ENCODE results near the gene TUBA1C. TPM values are rescaled to one million over a fixed set of nuclear protein-coding genes. Genes with fewer than 3 reads are reported as not detected.
"Not testable (repeated sequence)": the region's sequence is repeated elsewhere in the genome, so short reads cannot be mapped to it uniquely, and the experiment has no call there.

TUBA1C gene
- total and polyA plus RNA-seq, 12 donors: 30.1 to 292 (median 93.3) TPM

DNA sequence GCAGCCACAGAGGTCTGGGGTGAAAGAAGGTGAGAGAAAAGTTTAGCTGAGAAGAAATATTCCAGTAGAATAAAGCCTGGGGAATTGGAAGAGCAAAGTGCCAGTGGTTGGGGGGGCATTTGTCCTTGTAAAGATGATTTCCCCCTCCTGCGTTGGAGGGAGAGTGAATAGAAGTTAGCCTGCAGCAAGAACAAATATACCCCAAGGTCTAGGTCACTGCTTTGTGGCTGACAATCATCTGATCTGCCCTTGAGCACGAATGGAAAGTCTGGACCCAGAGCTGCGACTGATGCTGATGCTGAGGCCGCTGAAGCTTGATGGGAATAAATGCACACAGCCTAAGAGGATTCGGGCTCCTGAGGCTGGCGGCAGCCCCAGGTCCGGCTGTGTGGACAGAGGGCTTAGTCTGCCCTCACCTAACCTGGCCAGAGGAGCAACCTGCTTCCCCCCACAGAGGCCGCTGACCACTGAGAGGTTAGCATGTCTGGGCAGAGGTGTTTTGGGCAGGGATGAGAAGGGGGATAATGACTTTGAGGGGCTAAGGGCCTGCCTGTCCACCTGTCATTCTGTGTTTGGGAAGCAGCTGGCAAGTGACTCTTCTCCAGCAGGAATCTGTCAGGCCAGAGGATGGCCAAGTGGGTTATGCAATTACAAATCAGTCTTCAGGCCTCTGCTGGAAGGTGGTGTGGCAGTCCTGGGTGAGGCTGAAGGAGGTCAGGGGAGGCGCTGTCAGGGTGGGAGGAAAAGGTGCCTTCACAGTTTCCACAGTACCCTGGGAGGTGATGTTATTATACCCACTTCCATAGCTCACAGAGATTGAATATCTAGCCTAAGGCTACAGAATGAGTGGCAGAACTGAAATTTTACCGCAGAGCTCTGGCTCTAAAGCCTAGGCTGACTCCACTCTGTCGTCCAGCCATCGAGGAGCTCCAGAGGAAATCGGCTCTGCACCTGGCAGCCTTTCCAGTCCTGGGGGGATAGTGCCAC is 11.7 kb downstream of the TUBA1C start:
- 54 to 69% (median 60%) methylated on average over 5 to 13 of the region's 13 CpGs for WGBS, 4 donors
- no peak overlapping the region for H3K4me3 ChIP-seq
- DNase-seq: no peak

DNA sequence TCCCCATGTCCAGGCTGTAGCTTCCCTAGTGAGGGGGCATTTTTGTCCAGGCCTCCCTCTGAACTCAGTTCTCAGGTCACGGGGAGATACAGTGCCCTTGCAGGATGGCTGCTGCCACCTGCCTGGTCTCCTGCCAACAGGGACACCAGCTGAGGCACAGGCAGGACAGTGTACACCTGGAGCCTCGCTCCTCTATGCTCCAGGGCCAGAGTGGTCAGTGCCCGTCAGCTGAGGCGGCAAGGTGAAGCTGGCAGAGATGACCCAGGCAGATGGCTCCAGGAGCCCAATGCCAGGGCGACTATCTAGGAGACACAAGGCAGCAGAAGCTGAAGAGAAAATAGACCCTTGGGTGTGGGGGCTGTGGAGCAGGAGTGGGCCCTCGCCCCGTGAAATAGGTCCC is 12.6 kb downstream of the TUBA1C start:
- DNase-seq: no peak
- H3K4me1 ChIP-seq (replicated peaks in 1 of 2): no peaks in the 10 kb centered on the region
- 89 to 98% (median 95%) methylated on average over 5 to 7 of the region's 7 CpGs for WGBS, 4 donors
- H3K9me3 ChIP-seq (replicated peaks in 1 of 3): no peaks in the 10 kb centered on the region
- H3K36me3 ChIP-seq (replicated peaks in 1 of 2): peaks cover 0 to 14% of the 10 kb centered on the region in 2 donors
- H3K27ac ChIP-seq: peak overlapping the region in 1 of 5 donors; percentile 30
- H3K4me3 ChIP-seq: no peak overlapping the region
- no peak for TF ChIP-seq POLR2A (IDR thresholded peaks at IDR 0.05)
- TF ChIP-seq, protein P1, sequence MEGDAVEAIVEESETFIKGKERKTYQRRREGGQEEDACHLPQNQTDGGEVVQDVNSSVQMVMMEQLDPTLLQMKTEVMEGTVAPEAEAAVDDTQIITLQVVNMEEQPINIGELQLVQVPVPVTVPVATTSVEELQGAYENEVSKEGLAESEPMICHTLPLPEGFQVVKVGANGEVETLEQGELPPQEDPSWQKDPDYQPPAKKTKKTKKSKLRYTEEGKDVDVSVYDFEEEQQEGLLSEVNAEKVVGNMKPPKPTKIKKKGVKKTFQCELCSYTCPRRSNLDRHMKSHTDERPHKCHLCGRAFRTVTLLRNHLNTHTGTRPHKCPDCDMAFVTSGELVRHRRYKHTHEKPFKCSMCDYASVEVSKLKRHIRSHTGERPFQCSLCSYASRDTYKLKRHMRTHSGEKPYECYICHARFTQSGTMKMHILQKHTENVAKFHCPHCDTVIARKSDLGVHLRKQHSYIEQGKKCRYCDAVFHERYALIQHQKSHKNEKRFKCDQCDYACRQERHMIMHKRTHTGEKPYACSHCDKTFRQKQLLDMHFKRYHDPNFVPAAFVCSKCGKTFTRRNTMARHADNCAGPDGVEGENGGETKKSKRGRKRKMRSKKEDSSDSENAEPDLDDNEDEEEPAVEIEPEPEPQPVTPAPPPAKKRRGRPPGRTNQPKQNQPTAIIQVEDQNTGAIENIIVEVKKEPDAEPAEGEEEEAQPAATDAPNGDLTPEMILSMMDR (IDR thresholded peaks at IDR 0.05): no peak
- no peaks in the 10 kb centered on the region for H3K27me3 ChIP-seq
- intact Hi-C loops (cut with DNase I): no loop called here

More for the DNA sequence above, 11.7 kb downstream of the TUBA1C start:
- peaks cover 0 to 21% of the 10 kb centered on the region in 2 donors for H3K36me3 ChIP-seq (replicated peaks in 1 of 2)
- TF ChIP-seq POLR2A (IDR thresholded peaks at IDR 0.05): no peak
- TF ChIP-seq, protein P1 (IDR thresholded peaks at IDR 0.05): no peak
- peak overlapping the region in 1 of 5 donors; percentile 30 for H3K27ac ChIP-seq
- intact Hi-C loops (cut with DNase I): no loop called here
- peaks cover 1 to 3% of the 10 kb centered on the region in 2 donors for H3K4me1 ChIP-seq (replicated peaks in 1 of 2)
- H3K9me3 ChIP-seq (replicated peaks in 1 of 3): no peaks in the 10 kb centered on the region
- H3K27me3 ChIP-seq: no peaks in the 10 kb centered on the region

DNA sequence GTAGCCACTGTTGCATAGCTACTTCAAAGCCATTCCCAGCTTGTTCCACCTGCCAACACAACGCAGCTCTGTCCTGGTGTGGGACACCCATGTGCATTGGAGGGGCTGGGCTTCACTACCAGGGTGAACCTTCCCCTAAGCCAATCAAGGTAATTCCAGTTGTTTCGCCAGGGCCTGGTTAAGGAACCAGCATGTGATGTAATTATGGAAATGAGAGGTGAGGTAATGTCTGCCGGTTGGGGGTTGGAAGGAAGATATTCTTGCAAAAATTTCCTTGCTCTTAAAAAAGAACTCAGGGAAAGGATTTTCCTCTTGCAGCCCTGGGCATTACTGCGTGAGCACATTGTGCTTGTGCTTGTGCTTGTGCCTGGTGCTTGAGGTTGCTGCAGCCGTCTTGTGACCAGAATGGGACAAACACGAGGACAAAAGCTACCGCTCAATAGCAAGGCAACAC is 14.9 kb downstream of the TUBA1C start:
- WGBS, 4 donors: 57 to 73% (median 71%) methylated on average over 7 of the region's 7 CpGs
- TF ChIP-seq, protein P1 (IDR thresholded peaks at IDR 0.05): no peak
- no peak for TF ChIP-seq POLR2A (IDR thresholded peaks at IDR 0.05)

DNA sequence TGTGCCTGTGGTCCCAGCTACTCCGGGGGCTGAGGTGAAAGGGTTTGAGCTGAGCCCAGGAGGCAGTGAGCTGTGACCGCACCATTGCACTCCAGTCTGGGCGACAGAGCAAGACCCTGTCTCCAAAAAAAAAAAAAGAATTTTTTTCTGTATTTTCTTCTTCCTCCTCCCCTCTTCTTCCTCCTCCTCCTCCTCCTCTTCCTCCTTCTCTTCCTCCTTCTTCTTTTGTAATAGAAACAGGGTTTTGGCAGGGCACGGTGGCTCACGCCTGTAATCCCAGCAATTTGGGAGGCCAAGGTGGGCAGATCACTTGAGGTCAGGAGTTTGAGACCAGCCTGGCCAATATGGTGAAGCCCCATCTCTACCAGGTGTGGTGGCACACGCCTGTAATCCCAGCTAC is 15.7 kb downstream of the TUBA1C start:
- H3K27me3 ChIP-seq; H3K4me3 ChIP-seq; intact Hi-C loops (cut with DNase I); H3K27ac ChIP-seq; DNase-seq; H3K9me3 ChIP-seq (replicated peaks in 1 of 3); H3K36me3 ChIP-seq (replicated peaks in 1 of 2); H3K4me1 ChIP-seq (replicated peaks in 1 of 2): not testable (repeated sequence)
- WGBS, 4 donors: 81 to 87% (median 84%) methylated on average over 6 of the region's 6 CpGs

More for the DNA sequence above, 14.9 kb downstream of the TUBA1C start:
- no peaks in the 10 kb centered on the region for H3K36me3 ChIP-seq (replicated peaks in 1 of 2)
- no peak overlapping the region for H3K4me3 ChIP-seq
- H3K4me1 ChIP-seq (replicated peaks in 1 of 2): no peaks in the 10 kb centered on the region
- intact Hi-C loops (cut with DNase I): no loop called here
- no peaks in the 10 kb centered on the region for H3K27me3 ChIP-seq
- peak overlapping the region in 1 of 5 donors; percentile 26 for H3K27ac ChIP-seq
- peak in 1 of 7 donors; percentile 70 for DNase-seq
- no peaks in the 10 kb centered on the region for H3K9me3 ChIP-seq (replicated peaks in 1 of 3)
